Measurements from ENCODE around the gene ZNF782. TPM values are rescaled to one million over a fixed set of nuclear protein-coding genes. Genes with fewer than 3 reads are reported as not detected.

ZNF782 gene
- total and polyA plus RNA-seq, 2 donors (not counting 3 experiments of a cell fraction or from before 2014, with no cell fraction given): 0.97 to 3.6 TPM

DNA sequence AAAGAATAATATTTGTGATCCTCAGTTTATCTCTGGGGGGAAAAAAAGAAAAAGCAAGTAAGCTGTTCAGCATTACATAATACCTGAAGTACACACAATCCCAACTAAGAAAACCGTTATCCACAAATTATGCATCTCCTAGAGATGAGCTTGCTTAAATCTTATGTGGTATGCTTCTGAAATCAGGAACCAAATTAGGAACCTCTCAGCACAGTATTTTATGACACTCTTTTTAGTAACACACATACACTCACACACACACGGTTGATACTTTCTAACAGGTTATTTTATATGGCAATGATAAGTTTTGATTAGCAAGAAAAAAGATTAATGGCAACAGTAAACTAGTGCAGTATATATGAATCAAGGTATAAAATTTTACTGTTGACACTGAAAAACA is 75.2 kb downstream of the ZNF782 start:
- peaks cover 6% of the 10 kb centered on the region for H3K4me1 ChIP-seq (ENCODE audit: control insufficient read depth, extremely low read depth, insufficient read depth, low read length)
- dilution Hi-C loops (cut with MboI; ENCODE audit: extremely low pct_ligation_motif_present, low sequenced_read_pairs): no loop called here
- H3K27ac ChIP-seq (ENCODE audit: insufficient read depth, low read depth, low read length): no peak overlapping the region
- intact Hi-C loops (cut with micrococcal nuclease): loop anchor here (5.0 kb wide), 2 partner anchors 73 to 92 kb away; partner anchors contain the start of gene ZNF782
- no peak for DNase-seq (ENCODE audit: low read depth, low spot score)
- no peaks in the 10 kb centered on the region for H4K20me1 ChIP-seq (replicated peaks; ENCODE audit: control insufficient read depth, extremely low read depth, insufficient read depth, low read length)
- FAIRE-seq: no peak
- ChIA-PET POLR2A (no interaction called here), CTCF (no interaction called here)
- H2AFZ ChIP-seq (ENCODE audit: low read depth, low read length): no peak overlapping the region
- H3K9ac ChIP-seq (replicated peaks; ENCODE audit: extremely low read depth, insufficient read depth, low read length): no peak overlapping the region
- peaks cover 7 to 9% of the 10 kb centered on the region in 2 experiments for H3K36me3 ChIP-seq (ENCODE audit: control insufficient read depth in 2 of 2, extremely low read depth in 1 of 2, insufficient read depth in 2 of 2, low read length in 2 of 2)
- no peak overlapping the region for H3K4me2 ChIP-seq (ENCODE audit: insufficient read depth, low read length)
- H3K4me3 ChIP-seq (replicated peaks in 1 of 3; ENCODE audit: insufficient read depth in 1 of 3, low read depth in 1 of 3, low read length in 3 of 3): no peak overlapping the region
- H3K9me3 ChIP-seq (replicated peaks; ENCODE audit: control insufficient read depth, insufficient read depth, low read length): no peaks in the 10 kb centered on the region
- no peaks in the 10 kb centered on the region for H3K9me1 ChIP-seq (replicated peaks; ENCODE audit: control insufficient read depth, extremely low read depth, insufficient read depth, low read length)
- peaks cover 6% of the 10 kb centered on the region for H3K79me2 ChIP-seq (ENCODE audit: control insufficient read depth, insufficient read depth, low read length)
- no TSS peak for BruUV-seq (replicated peaks)
- H3K27me3 ChIP-seq (ENCODE audit: control insufficient read depth in 2 of 2, insufficient read depth in 2 of 2, low read length in 2 of 2): no peaks in the 10 kb centered on the region
- TF ChIP-seq MYC (IDR thresholded peaks at IDR 0.05; ENCODE audit: low read depth, low read length) (no peak), FOS (IDR thresholded peaks at IDR 0.05; ENCODE audit: borderline replicate concordance, insufficient read depth, low read length) (no peak), JUN (IDR thresholded peaks at IDR 0.05; ENCODE audit: borderline replicate concordance, insufficient read depth, insufficient read length, low read depth) (no peak), EZH2 (IDR thresholded peaks at IDR 0.05; ENCODE audit: borderline replicate concordance, low read depth, low read length, severe bottlenecking) (no peak), POLR2AphosphoS5 (IDR thresholded peaks at IDR 0.05; ENCODE audit: insufficient read depth, low read depth, low read length) (no peak), GATA2 (IDR thresholded peaks at IDR 0.05; ENCODE audit: insufficient read depth, insufficient read length, low read depth, low read length) (no peak), POLR2A (IDR thresholded peaks at IDR 0.05; ENCODE audit: low read depth, low read length) (no peak)
- TF ChIP-seq, protein P1, sequence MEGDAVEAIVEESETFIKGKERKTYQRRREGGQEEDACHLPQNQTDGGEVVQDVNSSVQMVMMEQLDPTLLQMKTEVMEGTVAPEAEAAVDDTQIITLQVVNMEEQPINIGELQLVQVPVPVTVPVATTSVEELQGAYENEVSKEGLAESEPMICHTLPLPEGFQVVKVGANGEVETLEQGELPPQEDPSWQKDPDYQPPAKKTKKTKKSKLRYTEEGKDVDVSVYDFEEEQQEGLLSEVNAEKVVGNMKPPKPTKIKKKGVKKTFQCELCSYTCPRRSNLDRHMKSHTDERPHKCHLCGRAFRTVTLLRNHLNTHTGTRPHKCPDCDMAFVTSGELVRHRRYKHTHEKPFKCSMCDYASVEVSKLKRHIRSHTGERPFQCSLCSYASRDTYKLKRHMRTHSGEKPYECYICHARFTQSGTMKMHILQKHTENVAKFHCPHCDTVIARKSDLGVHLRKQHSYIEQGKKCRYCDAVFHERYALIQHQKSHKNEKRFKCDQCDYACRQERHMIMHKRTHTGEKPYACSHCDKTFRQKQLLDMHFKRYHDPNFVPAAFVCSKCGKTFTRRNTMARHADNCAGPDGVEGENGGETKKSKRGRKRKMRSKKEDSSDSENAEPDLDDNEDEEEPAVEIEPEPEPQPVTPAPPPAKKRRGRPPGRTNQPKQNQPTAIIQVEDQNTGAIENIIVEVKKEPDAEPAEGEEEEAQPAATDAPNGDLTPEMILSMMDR (IDR thresholded peaks at IDR 0.05; ENCODE audit: extremely low read depth in 1 of 2, insufficient read depth in 1 of 2, low read depth in 1 of 2, low read length in 2 of 2): no peak
- TF ChIP-seq, protein P2, sequence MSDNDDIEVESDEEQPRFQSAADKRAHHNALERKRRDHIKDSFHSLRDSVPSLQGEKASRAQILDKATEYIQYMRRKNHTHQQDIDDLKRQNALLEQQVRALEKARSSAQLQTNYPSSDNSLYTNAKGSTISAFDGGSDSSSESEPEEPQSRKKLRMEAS (IDR thresholded peaks at IDR 0.05; ENCODE audit: insufficient read depth, insufficient read length): no peak
